ENCODE data around the gene TMUB2.

Gene TMUB2

GRCh38 chr17:44190481-44190880 lies 3.7 kb downstream of the TMUB2 start:
- no peak for DNase-seq (ENCODE audit: low spot score)
- no peak for TF ChIP-seq CTCF (IDR thresholded peaks at IDR 0.05; ENCODE audit: extremely low read depth, insufficient read depth, missing control alignments)
- in situ Hi-C loops (cut with MboI; ENCODE audit: low pct_unique_long_range_greater_than_20kb, low sequenced_read_pairs, unreplicated experiment) = no loop called here

GRCh38 chr17:44191369-44191768 lies 4.6 kb downstream of the TMUB2 start:
- DNase-seq (ENCODE audit: low spot score) = no peak
- no peak for TF ChIP-seq CTCF (IDR thresholded peaks at IDR 0.05; ENCODE audit: extremely low read depth, insufficient read depth, missing control alignments)
- in situ Hi-C loops (cut with MboI; ENCODE audit: low pct_unique_long_range_greater_than_20kb, low sequenced_read_pairs, unreplicated experiment) = no loop called here

GRCh38 chr17:44191941-44192496 lies 5.2 kb downstream of the TMUB2 start:
- no peak for TF ChIP-seq CTCF (IDR thresholded peaks at IDR 0.05; ENCODE audit: extremely low read depth, insufficient read depth, missing control alignments)
- in situ Hi-C loops (cut with MboI; ENCODE audit: low pct_unique_long_range_greater_than_20kb, low sequenced_read_pairs, unreplicated experiment) = no loop called here
- no peak for DNase-seq (ENCODE audit: low spot score)

- in situ Hi-C loops (cut with MboI; ENCODE audit: low pct_unique_long_range_greater_than_20kb, low sequenced_read_pairs, unreplicated experiment) = no loop called here
- DNase-seq (ENCODE audit: low spot score) = no peak
- no peak for TF ChIP-seq CTCF (IDR thresholded peaks at IDR 0.05; ENCODE audit: extremely low read depth, insufficient read depth, missing control alignments)
Observed at GRCh38 chr17:44192750-44193149, 6.0 kb downstream of the TMUB2 start.

GRCh38 chr17:44193326-44194084 lies 6.7 kb downstream of the TMUB2 start:
- in situ Hi-C loops (cut with MboI; ENCODE audit: low pct_unique_long_range_greater_than_20kb, low sequenced_read_pairs, unreplicated experiment) = no loop called here
- no peak for TF ChIP-seq CTCF (IDR thresholded peaks at IDR 0.05; ENCODE audit: extremely low read depth, insufficient read depth, missing control alignments)

GRCh38 chr17:44197107-44197506 lies 10.3 kb downstream of the TMUB2 start:
- in situ Hi-C loops (cut with MboI; ENCODE audit: low pct_unique_long_range_greater_than_20kb, low sequenced_read_pairs, unreplicated experiment) = no loop called here
- no peak for DNase-seq (ENCODE audit: low spot score)
- TF ChIP-seq CTCF (IDR thresholded peaks at IDR 0.05; ENCODE audit: extremely low read depth, insufficient read depth, missing control alignments) = no peak

More at GRCh38 chr17:44193326-44194084, 6.7 kb downstream of the TMUB2 start:
- DNase-seq (ENCODE audit: low spot score) = no peak
